AG04450 (cell line): ENCODE data around the gene OR52N5. TPM values are rescaled to one million over a fixed set of nuclear protein-coding genes. Genes with fewer than 3 reads are reported as not detected.

ENCODE experiments used
- CTCF ChIA-PET: fragments of 300-600, 350-600 bp; formaldehyde crosslinking; extraction: SDS; loops from one replicate; lab custom pipeline; 2022; ENCODE audit warnings: antibody characterized with exemption, inconsistent platforms; lab: Charles Lee
- POLR2A ChIA-PET: fragments of 350-600 bp; formaldehyde crosslinking; extraction: SDS; loops from one replicate; lab custom pipeline; 2021; ENCODE audit warnings: antibody characterized with exemption, inconsistent platforms; lab: Yijun Ruan, JAX
- DNase-seq: peaks from one replicate; pipeline ENCODE4 v3.0.0-alpha.2; 2011; ENCODE audit warnings: low read depth, low spot score
- H3K27ac ChIP-seq: one replicate; pipeline ENCODE4 v1.5.1; 2012; ENCODE audit warnings: low read depth, low read length, control low read depth
- H3K27me3 ChIP-seq: one replicate; pipeline ENCODE4 v1.6.0; 2012; ENCODE audit warnings: low read length; ENCODE audit not compliant: control insufficient read depth, insufficient read depth
- H3K4me3 ChIP-seq: 2 replicates; pipeline ENCODE4 v1.5.1; 2011; ENCODE audit warnings: mild to moderate bottlenecking, low read depth, low read length, control low read depth
- H3K9me3 ChIP-seq: 2 replicates; pipeline ENCODE4 v1.5.1; 2012; ENCODE audit warnings: low read length; ENCODE audit not compliant: control insufficient read depth, insufficient read depth
- polyA plus RNA-seq: library from polyadenylated mRNA; depleted of rRNA; stranded (reverse); fragments of >200 nt; gene quantifications from 2 replicates; pipeline ENCODE4 v1.2.3, GENCODE V29; 2011
- TF ChIP-seq, protein P1 (sequence below): IDR thresholded peaks from 2 replicates; pipeline ENCODE4 v1.5.1; 2011; ENCODE audit warnings: low read depth, low read length, control low read depth, inconsistent platforms

Gene OR52N5
- polyA plus RNA-seq, 1 experiment, result not detected

DNA sequence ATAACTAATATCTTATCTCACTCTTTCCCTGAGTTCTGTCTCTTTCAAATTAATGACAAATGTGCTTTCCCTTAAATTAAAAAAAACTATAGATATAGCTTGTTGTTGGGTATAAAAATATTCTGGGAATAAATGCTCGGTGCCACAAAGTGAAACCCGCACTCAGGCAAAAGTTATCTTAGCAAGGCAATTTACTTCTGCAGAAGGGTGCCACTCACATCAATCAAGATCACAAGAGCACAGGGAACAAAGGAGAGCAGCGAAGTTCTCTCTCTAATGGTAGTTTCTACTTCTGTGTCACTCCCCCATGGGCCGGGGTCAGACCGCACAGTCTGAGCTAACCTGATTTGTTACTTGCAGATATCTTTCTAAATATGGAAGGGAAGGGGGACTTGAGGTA lies 20.8 kb upstream of the OR52N5 start:
- H3K9me3 ChIP-seq, result no peaks in the 10 kb centered on the region
- H3K27ac ChIP-seq, result no peak overlapping the region
- POLR2A ChIA-PET, result no interaction called here
- peaks cover 5% of the 10 kb centered on the region for H3K27me3 ChIP-seq
- no peak for DNase-seq
- TF ChIP-seq, protein P1, sequence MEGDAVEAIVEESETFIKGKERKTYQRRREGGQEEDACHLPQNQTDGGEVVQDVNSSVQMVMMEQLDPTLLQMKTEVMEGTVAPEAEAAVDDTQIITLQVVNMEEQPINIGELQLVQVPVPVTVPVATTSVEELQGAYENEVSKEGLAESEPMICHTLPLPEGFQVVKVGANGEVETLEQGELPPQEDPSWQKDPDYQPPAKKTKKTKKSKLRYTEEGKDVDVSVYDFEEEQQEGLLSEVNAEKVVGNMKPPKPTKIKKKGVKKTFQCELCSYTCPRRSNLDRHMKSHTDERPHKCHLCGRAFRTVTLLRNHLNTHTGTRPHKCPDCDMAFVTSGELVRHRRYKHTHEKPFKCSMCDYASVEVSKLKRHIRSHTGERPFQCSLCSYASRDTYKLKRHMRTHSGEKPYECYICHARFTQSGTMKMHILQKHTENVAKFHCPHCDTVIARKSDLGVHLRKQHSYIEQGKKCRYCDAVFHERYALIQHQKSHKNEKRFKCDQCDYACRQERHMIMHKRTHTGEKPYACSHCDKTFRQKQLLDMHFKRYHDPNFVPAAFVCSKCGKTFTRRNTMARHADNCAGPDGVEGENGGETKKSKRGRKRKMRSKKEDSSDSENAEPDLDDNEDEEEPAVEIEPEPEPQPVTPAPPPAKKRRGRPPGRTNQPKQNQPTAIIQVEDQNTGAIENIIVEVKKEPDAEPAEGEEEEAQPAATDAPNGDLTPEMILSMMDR, result no peak
- CTCF ChIA-PET, result interaction anchor here (1.6 to 2.2 kb wide), 2 partner anchors 206 to 328 kb away, joined by 4 to 11 read pairs; no protein-coding TSS in a partner anchor
- no peak overlapping the region for H3K4me3 ChIP-seq

DNA sequence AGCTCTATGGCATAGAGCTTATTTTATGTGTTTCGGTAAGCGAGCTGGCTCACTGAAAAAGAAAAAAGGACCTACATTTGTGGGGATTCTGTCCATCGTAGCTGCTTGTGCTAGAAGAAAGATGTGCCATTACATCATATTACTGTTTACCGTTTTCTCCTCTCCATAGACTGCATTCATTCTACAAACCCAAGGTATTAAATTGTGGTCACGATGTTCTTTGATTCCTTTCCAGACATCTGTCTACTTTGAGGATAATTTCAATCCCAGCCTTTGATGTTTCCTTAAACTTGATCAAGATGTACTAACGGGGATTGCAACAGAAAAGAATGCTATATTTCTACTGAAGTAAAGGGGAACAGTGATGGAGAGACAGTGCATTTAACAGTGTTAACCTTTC lies 13.4 kb upstream of the OR52N5 start:
- H3K9me3 ChIP-seq, result no peaks in the 10 kb centered on the region
- no peaks in the 10 kb centered on the region for H3K27me3 ChIP-seq
- TF ChIP-seq, protein P1, result no peak
- H3K4me3 ChIP-seq, result no peak overlapping the region
- POLR2A ChIA-PET, result no interaction called here
- CTCF ChIA-PET, result no interaction called here
- DNase-seq, result no peak
- no peak overlapping the region for H3K27ac ChIP-seq

DNA sequence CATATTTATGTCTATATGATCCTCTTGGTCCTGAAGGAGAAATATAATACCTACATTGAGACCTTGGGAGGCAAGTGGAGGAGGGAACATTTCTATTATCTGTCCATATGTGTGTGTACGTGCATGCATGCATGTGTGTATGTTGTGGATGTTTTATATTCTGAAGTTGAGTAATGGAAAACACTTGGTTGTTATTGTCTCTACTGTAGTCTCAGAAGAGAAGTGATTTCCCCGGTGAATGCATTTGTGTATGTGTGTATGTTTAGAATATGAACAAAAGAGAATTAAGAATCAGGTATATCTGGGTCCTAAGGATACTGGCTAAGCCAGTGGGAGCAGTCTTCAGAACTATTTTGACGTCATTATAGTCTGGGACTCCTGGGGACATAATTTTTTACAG lies 8.0 kb upstream of the OR52N5 start, which contains the start of gene OR52N1:
TSS of gene OR52N1 (minus strand) at position 101 of the 400 bp plus-strand sequence. CDS start 2,449 bp downstream, outside the sequence.
- Histone ChIP-seq H3K27ac (no peak within 1 kb of the TSS), H3K27me3 (no peaks in the 10 kb centered on the region), H3K9me3 (no peaks in the 10 kb centered on the region), H3K4me3 (no peak within 1 kb of the TSS)
- CTCF ChIA-PET, result no interaction called here
- no peak for DNase-seq
- POLR2A ChIA-PET, result no interaction called here
- TF ChIP-seq, protein P1, result no peak

DNA sequence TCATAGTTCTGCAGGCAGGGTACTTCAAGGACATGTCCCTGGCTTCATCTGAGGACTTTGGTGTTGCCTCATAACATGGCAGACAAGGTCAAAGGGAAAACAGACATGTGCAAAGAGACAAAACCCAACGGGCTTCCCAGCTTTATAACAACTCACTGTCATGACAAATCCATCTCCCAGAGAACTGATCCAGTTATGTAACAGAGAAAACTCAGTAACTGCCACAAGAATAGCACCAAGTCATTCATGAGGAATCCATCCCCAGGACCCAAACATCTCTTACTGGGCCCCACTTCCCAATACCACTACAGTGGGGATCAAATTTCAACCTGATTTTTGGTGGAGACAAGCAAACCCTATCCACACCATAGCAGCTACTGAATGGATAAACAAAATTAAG lies 16.1 kb downstream of the OR52N5 start:
- Histone ChIP-seq H3K9me3 (no peaks in the 10 kb centered on the region), H3K4me3 (no peak overlapping the region), H3K27me3 (no peaks in the 10 kb centered on the region), H3K27ac (no peak overlapping the region)
- ChIA-PET CTCF (no interaction called here), POLR2A (no interaction called here)
- TF ChIP-seq, protein P1, result no peak
- no peak for DNase-seq

DNA sequence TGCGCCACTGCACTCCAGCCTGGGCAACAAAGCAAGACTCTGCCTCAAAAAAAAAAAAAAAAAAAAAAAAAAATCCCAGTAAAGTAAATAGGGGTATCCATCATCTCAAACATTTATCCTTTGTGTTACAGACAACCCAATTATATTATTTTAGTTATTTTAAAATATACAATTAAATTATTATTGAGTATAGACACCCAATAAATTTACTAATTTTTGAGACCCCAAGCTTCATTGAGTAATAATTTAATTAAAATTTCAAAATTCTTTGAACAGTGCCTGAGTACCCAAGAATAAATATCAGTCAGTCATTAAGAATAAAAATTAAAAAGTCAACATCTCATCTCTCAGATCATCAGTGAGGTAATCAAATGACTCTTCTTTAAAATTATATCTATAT lies 29.2 kb downstream of the OR52N5 start, which contains the start of gene OR52N4:
TSS of gene OR52N4 (plus strand) at position 301 of the 400 bp plus-strand sequence. CDS start 498 bp downstream, outside the sequence.
- no peak within 1 kb of the TSS for H3K27ac ChIP-seq
- H3K27me3 ChIP-seq, result no peaks in the 10 kb centered on the region
- no peaks in the 10 kb centered on the region for H3K9me3 ChIP-seq
- POLR2A ChIA-PET, result no interaction called here
- no peak for DNase-seq
- TF ChIP-seq, protein P1, result no peak
- CTCF ChIA-PET, result no interaction called here
- H3K4me3 ChIP-seq, result no peak within 1 kb of the TSS
